Right lobe of liver (tissue), 4 donors: Measurements from ENCODE around the gene MAEA.

Experiments used
- POLR2A ChIP-seq: fragments of 450-650 bp; IDR thresholded peaks from one replicate; pipeline ENCODE4 v1.6.1; 2017; ENCODE audit warnings: antibody characterized with exemption, mild to moderate bottlenecking
- TF ChIP-seq, protein P1 (sequence below), 4 donors: fragments of 200-600 bp in 3 of 4; fragments of 450-650 bp in 1 of 4; IDR thresholded peaks; one replicate each; pipeline versions ENCODE4 v1.5.1 to v1.8.0; 2016 to 2022; ENCODE audit warnings: antibody characterized with exemption in 4 of 4, mild to moderate bottlenecking in 2 of 4
- donor health status: DM: no; HTN: no; CAD: no.
- donor health status: DM: no; HTN: no; CAD: no.
- donor health status: DM: no; HTN: yes; CAD: no.

DNA sequence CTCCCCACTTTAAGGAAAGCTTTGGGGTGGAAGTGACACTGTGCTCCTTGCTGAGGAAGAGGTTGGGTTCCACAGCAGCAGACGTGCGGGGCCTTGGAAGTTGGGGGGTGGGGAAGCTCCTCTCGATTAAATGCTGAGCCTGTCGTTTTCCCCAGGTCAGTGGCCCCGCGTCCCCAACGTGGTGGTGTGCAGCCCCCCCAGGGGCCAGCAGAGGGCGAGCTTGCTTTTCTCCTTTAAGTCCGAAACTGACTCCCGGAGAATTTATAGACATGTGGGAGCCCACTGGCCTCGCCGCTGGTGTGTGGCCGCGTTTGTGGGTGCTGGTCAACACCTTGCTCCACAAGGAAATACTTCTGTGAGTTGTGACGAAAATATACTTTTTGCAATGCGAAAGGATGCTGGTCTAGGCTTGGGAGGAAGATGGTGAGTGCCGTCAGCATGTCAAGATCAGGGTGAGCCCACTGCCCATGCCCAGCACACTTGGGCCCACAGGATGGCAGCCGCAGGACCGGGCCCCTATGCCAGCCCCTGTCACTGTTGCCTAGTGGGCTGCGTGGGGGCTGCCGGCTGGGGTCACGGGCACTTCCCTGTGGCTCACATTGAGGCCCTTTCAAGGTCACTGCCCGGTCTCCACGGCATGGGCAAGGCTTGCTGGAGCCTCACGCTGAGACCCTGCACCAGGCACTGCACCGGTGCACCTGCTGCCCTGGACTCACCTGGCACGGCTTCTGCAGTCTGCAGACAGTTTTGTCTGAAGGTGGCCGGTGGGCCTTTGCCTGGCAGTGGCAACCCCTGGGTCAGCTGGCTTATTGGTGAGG is 66.7 kb downstream of the MAEA start:
- TF ChIP-seq, protein P1, sequence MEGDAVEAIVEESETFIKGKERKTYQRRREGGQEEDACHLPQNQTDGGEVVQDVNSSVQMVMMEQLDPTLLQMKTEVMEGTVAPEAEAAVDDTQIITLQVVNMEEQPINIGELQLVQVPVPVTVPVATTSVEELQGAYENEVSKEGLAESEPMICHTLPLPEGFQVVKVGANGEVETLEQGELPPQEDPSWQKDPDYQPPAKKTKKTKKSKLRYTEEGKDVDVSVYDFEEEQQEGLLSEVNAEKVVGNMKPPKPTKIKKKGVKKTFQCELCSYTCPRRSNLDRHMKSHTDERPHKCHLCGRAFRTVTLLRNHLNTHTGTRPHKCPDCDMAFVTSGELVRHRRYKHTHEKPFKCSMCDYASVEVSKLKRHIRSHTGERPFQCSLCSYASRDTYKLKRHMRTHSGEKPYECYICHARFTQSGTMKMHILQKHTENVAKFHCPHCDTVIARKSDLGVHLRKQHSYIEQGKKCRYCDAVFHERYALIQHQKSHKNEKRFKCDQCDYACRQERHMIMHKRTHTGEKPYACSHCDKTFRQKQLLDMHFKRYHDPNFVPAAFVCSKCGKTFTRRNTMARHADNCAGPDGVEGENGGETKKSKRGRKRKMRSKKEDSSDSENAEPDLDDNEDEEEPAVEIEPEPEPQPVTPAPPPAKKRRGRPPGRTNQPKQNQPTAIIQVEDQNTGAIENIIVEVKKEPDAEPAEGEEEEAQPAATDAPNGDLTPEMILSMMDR (IDR thresholded peaks at IDR 0.05), result peak; percentile 57 to 75 (median 68)
- TF ChIP-seq POLR2A, result no peak
